SK-N-DZ (cell line): ENCODE measurements around the gene MFSD12.

Experiments used
- DNase-seq: peaks from one replicate; pipeline ENCODE4 v3.0.0-alpha.2; 2015; ENCODE audit warnings: low spot score

Gene MFSD12

DNA sequence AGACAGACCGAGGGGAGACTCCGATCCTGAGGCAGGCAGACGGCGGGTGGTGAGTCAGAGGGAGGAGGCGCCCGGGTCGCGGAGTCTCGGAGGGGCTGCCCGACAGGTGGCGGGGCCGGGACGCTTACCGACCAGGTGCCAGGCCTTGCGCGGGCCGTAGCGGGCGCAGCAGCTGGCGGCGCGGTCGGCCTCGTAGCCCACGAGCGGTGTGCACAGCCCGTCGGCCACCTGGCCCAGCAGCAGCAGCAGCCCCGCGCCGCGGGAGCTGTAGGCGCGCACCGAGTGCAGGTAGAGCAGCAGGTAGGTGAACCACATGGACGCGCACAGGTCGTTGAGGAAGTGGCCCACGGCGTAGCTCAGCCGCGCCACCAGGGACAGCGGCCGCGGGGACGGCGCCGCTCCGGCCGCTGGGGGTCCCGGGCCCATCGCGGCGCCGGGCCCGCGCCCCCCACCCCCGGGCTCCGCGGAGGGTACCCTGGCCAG is 367 bp downstream of the MFSD12 start:
- DNase-seq, result no peak

DNA sequence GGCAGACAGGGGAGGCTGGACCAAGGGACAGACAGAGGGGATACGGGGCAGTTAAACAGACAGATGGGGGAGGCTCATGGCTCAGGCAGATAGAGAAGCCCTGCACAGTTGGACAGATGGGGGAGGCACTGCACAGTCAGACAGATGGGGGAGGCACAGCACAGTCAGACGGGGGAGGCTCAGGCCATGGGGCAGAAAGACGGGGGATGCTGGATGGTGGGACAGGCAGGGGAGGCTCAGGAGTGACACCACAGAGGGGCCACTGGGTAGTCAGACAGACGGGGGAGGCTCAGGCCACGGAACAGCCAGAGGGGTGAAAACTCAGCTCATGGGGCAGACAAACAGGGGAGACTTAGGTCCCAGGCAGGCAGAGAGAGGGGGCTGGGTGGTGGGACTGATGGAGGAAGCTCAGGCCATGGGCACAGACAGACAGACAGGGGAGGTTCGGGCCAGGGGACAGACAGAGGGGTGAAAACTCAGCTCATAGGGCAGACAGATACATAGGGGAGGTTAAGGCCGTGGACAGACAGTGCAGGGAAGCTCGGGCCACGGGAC is 886 bp downstream of the MFSD12 start:
- no peak for DNase-seq

DNA sequence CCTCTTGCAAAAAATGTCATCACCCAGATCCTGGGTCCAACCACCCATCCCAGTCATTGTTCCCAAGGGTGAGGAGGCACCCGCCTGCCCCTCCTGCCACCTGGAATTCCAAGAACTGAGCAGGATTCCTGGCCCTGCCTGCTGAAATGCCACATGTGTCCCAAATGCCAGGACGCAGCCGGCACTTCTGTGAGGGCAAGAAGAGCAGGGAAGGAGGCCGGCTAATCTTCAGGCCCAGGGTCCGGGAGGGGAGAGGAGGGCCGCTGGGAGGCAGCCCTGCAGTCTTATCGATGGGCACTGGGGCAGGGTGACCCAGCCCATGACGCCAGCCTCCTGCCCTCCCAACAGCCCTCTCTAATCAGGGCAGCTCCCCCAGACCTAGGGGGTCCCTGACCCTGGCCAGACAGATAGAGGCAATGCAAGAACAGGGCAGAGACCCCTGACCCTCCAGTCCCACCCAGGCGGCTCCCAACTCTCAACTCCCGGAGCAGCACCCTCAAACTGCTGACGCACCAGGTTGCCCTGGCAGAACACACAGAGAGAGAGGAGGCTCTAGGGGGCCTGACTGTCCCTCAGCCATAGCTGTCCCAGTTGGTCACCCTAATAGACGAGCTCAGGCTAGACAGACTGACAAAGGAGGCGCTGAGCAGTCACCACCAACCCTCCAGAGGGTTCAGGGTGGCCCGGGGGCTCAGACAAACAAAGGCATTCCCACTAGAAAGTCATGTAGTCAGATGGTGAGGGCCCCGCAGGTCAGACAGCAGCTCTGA is 1.5 kb downstream of the MFSD12 start:
- no peak for DNase-seq

DNA sequence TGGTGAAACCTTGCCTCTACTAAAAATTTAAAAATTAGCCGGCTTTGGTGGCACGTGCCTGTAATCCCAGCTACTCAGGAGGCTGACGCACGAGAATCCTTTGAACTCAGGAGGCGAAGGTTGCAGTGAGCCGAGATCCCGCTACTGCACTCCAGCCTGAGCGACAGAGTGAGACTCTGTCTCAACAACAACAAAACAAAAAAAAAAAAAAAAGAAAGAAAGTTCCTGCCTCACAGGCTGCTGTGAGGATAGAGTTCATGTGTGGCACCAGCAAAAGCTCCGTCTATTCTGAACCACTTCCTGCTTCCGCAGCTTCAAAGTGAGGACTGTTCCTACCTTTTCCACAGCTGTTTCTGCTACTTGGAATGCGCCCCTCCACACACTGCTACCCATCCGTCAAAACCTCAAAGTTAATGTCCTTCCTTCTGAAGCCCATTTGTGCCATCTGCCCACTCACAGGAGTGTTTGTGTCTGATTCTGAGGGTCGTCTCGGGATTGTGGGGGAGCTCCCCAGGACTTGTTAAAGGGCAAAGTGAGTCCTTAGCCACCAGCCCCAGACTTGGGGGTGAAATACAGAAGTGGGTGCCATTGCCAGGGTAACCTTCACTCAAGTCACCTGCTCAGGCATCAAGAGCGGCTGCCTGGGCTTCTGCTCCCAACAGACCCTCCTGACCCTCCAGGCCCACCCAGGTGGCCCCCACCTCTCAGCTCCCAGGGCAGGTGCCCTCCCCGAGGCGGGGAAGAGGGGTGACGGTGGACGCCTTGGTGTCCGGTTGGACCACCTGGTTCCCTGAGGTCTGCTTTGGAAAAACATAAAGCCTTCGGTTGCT is 2.9 kb downstream of the MFSD12 start:
- no peak for DNase-seq

DNA sequence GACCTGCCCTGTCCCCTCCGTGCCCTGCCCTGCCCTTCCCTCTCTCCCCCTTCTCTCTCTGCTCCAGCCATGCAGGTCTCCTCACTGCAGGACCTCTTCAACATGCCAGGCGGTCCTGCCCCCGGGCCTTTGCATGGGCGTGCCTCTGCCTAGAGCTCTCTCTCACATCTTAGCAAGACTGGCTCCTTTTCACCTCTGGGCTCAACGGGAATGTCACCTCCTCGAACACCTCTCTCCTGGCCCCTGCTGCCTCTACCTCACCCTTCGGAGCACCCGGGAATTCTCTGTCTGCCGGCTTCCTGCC is 5.6 kb downstream of the MFSD12 start:
- DNase-seq, result no peak

DNA sequence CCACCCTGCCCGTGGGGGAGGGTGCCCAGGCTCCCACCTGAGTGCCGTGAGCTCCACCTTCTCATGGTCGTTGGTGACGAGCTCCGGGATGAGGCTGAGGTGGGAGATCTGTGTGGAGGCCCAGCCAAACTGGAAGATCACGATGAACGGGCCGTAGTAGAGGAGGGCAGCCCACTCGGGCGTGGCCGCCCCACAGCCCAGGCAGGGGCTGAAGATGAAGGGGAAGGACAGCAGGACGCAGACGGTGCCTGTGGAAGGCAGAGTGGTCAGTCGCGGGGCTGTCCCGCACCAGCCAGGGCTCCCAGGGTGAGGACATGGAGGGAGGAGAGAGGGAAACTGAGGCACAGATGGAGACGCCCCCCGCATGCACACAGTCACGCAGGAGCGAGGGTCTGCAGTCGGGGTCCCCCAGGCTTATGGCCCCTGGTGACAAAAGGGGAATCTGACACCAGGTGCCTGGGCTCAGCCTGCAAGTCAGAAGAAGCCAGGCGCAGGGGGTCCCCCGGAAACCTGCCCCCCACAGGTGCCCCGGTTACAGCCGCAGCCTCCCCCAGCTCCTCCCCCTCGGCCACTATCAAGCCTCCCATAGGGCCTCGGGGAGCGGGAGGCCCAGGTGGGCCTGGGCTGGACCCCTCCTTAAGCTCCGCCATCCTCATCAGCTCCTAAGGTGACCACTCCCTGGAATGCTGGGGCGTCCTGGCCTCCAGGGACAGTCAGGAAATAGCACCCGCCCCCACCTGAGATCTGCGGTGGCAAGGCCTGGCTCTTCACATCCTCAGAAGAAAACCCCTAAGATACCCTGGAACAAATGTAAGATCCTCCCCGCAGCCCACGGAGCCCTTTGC is 6.2 kb downstream of the MFSD12 start:
- DNase-seq, result no peak

DNA sequence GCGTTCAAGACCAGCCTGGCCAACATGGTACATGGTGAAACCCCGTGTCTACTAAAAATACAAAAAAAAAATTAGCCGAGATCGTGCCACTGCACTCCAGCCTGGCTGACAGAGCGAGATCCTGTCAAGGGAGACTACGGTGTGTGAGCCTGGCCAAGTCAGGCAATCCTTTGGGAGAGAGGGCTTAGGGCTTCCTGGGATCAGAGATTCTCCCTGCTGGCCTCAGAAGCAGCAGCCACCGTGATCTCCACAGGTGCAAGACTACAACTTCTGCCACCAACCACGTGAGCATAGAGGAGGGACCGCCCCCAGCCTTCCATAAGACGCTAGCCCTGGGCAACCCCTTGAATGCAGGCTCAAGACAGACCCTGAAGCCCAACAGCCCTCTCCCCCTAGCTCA is 7.6 kb downstream of the MFSD12 start:
- DNase-seq, result no peak

DNA sequence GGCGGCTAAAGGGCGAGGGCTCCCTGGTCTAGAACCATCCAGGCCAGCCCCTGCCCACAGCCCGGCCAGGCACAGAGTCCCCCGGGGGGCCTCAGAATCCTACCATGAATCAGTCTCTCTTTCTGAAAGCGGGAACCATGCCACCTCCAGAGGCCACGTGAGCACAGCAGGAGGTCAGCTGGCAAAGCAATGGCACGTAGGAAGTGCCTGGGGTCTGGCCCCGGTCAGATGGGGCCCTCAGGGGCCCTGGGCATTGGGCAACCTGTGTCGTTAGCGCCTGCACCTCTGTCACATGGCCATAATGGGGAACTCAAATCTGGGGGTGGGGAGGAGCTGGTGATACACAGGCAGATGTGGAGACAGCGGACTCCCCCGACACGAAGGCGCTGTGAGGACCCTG is 8.8 kb downstream of the MFSD12 start:
- no peak for DNase-seq

DNA sequence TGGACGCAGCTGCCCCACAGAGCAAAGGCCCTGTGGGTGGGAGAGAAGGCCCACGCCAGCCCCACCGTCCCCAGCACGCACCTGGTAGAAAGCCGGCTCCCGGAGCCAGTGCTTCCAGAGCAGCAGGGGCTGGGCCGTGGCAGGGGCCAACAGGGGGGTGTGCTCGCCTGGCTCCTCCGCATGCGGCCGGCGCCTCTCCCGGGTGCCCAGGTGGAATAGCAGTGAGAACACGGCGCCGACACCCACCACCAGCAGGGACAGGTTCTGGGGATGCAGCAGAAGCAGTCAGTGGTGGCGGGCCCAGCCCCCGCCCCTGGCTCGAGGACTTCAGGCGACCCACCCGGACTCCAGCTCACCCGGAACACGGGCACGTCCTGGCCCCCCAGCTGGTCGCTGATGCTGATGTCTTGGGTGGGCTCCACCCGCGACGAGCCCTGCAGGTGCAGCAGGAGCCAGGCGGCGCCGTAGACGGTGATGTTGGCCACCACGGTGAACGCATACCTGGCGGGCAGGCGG is 9.6 kb downstream of the MFSD12 start:
- DNase-seq, result no peak

DNA sequence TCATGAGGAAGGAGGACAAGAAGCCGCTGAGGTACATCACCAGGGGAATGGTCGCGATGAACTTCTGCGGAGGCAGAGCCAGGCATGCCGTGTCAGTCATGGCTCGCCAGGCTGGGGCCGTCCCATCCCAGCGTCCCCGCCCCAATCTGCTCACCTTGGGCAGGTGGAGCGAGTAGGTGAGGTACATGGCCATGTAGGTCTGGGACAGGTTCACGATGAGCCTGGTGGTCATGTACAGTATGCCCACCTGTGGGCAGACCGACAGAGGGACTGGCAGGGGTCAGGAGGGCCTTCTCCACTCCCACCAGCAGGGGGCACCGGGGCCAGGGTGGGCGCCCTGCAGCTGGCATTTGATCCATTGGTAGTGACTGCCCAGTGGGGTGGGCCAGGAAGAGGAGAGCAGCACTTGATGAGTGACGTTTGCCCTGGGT is 10.1 kb downstream of the MFSD12 start:
- DNase-seq, result no peak

DNA sequence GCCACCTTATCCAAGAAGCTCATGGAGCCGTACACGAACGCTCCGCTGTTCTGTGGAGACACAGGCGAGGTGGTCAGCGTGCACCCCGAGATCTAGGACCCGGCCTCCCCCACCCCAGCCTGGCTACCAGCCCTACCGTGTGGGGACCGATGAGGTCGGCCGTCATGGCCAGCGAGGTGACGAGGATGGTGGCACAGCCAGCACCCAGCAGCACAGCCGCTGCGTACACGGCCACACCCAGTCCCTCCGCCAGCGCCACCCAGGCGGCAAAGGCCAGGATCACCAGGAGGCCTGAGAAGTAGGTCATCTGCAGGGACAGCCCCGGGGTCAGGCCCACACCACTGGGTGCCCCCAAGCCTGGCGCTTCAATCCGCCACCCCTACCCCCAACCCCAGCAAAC is 11.3 kb downstream of the MFSD12 start:
- DNase-seq, result no peak

DNA sequence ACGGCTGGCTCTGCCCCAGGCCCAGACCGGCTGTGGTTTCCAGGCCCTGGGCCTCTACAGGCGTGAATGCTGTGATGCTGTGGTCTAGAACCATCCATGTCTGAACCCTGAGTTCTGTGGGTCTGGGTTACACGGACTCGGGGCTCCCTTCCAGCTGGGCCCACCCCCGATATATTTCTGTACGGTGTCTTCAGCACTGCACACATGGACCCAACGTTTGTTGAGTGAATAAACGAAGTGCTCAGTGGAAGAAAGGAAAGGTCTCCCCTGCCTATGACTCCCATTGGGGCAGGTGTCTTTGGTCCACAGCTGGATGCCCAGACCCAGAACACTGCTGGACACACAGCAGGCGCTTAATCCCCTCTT is 11.7 kb downstream of the MFSD12 start:
- no peak for DNase-seq

DNA sequence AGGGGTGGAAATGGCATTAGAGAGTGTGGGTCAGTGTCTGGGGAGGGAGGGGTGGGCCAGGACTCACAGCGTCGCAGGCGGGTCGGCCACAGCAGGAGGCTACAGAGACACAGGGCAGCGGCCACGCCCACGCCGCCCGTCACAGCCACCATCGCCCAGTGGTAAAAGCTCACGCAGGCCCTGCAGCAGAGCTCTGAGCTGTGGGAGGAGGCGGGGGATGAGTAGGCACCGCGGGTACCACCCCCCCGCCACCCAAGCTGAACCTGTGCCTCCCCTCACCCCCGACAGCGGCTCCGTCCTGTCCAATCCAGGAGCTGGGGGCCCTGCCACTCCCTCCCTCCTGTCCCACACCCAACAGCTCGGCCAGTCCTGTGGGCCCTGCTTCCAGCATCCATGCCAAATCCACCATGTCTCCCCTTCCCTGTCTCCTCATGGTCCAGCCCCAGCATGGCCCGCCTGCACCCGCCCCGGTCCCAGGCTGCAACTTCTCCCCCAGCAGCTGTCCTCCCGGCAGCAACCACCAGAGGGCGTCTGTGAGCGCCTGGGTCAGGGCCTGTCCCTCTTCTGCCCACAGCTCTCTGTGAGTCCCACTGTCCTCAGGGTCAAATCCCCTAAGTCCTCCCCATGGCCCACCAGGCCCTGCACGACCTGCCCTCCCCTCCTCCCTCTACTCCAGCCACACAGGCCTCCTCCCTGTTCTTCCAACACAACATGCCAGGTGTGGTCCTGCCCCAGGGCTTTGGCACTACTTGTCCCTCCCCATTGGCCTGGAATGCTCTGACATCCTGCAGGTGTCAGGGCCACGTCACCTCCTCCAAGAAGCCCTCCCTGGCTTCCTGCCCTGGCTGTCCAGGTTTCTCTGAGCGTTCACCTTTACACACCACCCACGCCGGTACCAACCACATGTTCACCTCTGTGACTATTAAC is 12.4 kb downstream of the MFSD12 start:
- peak; percentile 48 for DNase-seq

DNA sequence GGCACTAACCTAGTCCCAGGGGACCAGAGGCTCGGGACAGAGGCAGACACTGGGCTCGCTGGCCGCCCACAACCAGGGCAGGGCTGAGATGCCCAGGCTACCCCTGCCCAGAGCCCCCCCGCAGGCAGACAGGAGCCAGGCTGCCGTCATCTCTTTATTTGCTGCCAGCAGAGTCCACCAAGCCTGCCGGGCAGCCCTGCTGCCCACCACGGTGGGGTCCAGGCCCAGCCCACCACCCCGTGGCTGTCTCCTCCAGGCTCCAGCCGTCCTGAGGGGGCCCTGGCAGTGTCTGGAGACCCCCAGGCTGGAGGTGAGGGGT is 13.4 kb downstream of the MFSD12 start:
- DNase-seq, result no peak

DNA sequence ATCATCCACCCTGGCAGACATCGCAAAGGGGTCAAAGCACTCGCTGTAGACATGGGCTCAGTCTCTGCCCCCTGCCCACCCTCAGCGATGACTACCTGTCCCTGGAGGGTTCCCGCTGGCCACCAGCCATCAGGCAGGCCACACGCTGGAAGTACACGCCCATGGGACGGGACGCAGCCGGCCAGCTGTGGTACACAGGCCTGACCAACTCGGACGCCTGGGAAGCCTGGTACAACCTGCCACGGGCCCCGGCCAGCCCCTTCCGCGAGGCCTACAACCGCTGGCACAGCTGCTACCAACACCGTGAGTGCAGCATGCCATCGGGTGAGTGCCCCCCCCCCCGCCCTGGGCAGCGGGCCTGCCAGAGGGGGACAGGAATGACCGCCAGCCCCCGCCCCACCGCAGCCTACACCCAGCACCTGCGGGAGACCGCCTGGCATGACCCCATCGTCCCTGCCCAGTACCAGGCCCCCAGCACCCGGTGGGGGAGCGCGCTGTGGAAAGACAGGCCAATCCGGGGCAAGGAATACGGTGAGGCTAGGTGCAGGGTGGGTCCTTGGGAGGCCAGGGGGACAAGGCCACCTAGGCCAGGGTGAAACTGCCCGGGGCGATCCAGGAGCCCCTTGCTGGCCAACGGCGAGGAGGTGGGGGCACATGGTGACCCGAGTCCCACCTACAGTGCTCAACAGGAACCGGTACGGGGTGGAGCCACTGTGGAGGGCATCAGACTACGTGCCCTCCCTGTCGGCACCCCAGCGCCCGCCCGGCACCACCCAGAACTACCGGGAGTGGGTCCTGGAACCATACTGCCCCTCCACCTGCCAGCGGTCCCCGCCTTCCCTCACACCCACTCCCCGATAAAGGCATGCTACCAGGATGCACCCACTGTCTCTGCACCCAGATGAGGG is 14.0 kb downstream of the MFSD12 start:
- DNase-seq, result no peak

DNA sequence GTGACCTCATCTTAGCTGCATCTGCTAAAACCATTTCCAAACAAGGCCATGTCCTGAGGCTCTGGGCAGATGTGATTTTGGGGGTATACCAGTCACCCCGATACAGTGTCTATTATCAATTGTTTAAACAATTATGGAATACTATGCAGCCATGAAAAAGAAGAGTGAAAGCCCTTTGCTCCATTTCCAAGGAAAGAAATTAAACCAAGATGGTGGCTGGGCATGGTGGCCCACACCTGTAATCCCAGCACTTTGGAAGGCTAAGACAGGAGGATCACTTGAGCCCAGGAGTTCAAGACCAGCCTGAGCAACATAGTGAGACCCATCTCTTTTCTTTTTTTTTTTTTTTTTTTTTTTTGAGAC is 17.6 kb downstream of the MFSD12 start:
- DNase-seq, result no peak

DNA sequence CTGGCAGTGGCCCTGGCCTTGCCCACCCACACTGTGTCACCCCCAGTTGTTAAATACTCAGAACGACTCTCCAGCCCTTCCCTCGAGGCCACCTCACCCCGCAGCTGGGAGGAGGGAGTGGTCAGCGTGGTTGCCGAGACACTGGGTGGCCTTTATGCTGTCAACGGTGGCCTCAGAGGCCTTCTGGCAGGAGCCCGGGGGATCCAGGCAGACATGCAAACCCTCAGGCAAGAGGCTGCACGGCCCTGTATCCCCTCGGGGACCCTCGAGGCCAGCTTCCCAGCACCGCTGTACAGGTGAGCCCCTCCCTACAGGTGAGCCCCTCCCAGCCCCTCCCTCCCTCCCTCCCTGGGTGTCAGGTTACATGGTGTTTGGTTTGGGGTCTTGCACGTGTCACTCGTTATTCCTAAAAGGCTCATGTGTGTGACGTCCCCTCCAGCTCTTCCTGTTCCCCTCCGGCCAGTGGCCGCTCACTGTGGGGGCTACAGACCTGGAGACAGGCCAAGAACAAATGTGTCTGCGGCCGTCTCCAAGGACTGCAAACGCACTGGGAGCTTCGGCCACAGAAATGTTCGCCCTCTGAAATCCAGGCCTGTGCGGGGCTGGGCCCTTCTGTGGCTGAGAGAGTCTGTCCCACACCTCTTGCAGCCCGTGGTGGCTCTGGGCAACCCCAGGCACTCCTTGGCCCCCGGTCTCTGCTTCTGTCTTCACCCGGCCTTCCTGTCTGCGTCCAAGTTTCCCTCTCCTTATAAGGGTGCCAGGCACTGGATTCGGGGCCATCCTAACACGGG is 18.2 kb downstream of the MFSD12 start, which contains the start of gene TEKTIP1:
TEKTIP1 (plus strand) TSS at position 210 of the 791 bp plus-strand sequence; CDS start at position 214, 4 bp downstream.
- no peak for DNase-seq

DNA sequence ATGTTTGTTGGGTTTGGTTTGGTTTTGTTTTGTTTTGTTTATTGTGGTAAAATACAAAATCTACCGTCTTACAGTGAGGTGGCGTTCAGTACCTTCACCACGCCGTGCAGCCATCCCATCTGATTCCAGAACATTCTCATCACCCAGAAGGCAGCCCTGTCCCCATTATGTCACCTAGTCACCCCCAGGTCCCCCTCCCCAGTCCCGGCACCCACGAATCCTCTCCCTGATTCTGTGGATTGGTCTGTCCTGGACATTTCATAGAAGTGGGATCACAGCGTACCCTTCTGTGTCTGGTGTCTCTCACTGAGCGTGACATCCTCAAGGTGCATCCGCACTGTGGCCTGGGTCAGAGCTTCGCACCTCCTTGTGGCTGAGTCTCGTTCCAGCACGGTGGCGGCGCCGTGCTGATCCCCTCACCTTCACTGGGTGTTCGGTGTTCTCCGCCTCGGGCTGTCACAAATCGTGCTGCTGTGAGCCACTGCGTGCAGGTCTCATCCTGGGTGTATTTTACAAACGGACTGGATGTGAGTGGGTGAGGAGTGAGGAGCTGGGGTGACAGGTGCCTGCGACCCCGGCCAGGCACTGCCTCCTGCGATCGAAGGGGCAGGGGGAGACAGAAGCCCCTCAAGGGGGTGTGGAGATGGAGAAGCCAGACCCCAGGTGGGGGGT is 19.0 kb downstream of the MFSD12 start:
- no peak for DNase-seq
